ENCODE data around the gene LRRC8C.
A peak's percentile ranks its signal among the peaks of the same experiment; 100 is the strongest.

Gene LRRC8C

DNA sequence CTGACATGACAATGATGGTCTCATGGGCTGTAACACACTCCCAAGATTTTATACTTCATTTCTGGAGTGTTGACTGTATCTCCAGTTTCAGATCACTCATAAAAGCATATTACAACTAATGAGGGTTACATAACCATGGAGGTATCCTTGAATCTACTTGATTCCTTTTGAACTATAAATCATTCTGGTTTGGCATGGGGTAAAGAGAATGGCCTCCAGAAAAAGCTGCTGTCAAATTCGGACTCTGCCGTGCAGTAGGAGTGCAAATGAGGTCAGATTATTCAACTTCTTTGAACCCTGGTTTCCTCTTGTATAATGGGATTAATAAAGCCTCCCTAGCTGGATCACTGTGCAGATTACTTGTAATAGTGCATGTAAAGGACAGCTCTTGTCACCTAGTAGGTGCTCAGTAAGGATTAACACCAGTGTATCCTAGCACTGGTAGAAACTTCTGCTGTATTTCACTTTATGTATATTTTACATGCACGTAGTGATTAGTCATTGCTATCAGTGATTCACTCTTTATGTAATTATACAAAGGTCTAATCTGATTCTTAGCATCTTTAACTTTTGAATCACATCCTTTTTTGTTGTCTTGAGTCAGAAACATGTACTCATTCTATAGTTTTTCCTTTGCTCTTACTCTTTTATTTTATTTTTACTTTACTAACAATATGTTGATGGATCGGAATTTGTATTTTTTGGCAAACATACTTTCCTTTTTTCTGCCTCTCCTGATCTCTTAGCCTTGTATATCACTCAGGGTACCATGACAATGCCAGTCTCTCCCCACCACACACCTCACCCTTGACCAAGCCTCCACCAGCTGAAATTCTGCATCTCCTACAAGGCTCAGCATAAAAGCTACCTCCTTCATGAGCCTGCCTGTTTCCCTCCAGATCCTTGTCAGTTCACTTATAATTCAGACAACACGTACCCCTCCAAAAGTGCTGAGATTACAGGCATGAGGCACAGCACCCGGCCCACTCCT is 3.2 kb downstream of the LRRC8C start:
- no peak for DNase-seq

- DNase-seq = no peak
These were observed 4.6 kb downstream of the LRRC8C start for GRCh38 chr1:89637496-89637895.

- no peak for DNase-seq
These were observed 7.5 kb downstream of the LRRC8C start for GRCh38 chr1:89640440-89640839.

GRCh38 chr1:89641781-89642180 is 8.9 kb downstream of the LRRC8C start:
- DNase-seq = no peak

GRCh38 chr1:89643577-89643976 is 10.7 kb downstream of the LRRC8C start:
- no peak for DNase-seq

DNA sequence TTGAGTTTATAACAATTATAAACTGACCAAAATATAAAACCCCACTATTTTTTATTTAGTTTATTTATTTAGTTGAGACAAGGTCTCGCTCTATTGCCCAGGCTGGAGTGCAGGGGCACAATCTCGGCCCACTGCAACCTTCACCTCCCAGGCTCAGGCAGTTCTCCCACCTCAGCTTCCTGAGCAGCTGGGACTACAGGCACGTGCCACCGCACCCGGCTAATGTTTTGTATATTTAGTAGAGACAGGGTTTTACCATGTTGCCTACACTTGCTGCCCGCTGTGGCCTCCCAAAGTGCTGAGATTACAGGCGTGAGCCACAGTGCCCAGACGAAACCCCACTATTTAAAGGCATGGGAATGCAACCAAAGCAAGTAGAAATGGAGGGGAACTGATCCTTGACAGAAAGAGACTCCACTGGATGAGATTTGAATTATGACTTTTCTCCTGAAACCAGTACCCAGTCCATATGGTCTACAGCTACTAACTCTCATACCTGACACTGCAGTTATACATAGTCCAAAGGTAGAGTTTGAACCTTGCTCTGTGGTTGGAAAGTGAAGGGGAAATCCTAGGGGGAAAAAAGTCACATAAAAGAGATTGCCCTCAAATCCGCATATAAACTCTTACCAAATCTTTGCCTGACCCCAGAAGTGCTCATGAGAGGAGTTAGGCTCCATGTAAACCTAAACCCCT is 11.3 kb downstream of the LRRC8C start:
- no peak for DNase-seq

GRCh38 chr1:89646259-89646658 is 13.3 kb downstream of the LRRC8C start:
- DNase-seq = no peak

GRCh38 chr1:89649783-89650182 is 16.9 kb downstream of the LRRC8C start:
- DNase-seq = no peak

DNA sequence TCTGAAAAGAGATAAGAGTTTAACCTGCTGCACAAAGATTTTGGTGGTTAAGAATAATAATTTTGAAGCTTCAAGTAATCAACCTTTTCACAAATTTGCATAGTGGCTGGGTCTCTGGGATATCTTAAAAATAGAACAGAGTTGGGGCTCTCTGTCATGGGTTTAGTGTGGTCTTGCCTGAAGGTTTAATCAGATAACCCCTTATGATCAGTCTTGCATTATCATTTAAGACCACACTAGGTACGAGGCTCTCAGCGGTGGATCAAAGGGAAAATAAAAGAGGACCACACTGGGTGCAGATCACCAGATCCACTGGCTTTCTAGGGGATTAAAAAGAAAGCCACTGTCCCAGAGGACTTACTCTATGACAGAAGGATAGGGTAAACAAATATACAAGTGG is 19.5 kb downstream of the LRRC8C start:
- no peak for DNase-seq

- no peak for DNase-seq
These were observed 25.0 kb downstream of the LRRC8C start for GRCh38 chr1:89657886-89658285.

DNA sequence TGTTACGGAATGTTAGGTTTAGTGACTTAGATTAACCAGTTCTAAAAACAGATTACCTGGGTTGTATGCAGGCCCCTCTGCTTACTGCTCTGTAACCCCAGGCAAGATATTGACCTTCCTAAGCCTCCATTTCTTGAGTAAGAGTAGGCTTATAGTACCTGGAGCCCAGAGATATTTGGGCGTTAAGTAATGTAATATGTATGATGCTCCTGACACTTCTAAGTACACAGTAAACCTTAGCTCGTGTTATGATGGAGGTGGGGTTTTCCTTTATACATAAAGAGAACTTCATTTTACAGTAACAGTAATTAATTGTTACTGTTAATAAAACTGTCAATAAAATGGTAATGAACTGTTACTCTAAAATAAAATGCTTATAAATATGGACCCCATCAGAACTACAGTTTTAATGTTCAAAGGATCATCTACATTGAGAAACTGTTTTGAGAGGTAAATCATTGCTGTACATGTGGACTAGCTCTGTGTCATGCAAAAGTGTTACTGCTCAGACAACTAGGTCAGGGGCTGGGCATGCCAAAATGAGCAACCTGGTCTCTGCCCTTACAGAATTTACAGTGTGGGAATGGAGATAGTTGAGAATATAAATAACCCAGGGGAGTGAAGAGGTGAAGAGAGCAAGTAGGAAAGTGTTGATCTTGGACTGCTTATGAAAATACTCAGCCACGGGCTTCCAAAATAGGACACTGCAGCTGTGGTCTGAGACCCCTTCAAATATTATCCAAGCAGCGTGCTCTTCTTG is 26.6 kb downstream of the LRRC8C start:
- peak; percentile 41 for DNase-seq

GRCh38 chr1:89660224-89661061 is 27.5 kb downstream of the LRRC8C start:
- DNase-seq = no peak

GRCh38 chr1:89665941-89666340 is 33.0 kb downstream of the LRRC8C start:
- no peak for DNase-seq

DNA sequence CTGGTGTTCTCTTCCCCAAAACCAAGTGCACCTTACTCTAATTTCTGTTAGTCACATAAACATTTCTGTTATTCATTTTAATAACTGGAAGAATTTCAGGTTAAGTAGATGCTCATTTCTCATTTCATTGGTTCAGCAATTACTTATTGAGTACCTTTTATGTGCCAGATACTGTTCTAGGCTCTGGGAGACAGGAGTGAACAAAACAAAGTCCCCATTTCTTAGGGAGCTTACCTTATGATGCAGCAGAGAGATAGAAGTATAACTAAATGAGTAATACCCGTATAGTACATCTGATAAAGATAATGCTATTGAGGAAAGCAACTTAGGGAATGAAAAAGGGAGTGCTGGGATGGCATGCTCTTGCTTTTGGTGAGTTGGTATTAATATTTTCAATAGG is 33.7 kb downstream of the LRRC8C start:
- DNase-seq = no peak

- DNase-seq = no peak
These were observed 34.8 kb downstream of the LRRC8C start for GRCh38 chr1:89667691-89668090.

DNA sequence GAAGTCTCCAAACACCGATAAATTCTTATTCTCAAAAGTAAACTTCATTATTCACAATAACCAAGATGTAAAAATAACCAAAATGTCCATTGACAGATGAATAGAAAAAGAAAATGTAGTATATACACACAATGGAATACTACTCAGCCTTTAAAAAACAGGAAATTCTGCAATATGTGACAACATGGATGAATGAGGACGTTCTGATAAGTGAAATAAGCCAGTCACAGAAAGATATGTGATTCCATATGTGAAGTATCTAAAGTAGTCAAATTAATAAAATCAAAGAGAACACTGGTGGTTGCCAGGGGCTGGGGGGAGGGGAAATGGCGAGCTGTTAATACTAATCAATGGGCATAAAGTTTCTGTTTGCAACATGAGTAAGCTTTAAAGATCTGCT is 36.0 kb downstream of the LRRC8C start:
- DNase-seq = no peak

GRCh38 chr1:89669441-89669840 is 36.5 kb downstream of the LRRC8C start:
- DNase-seq = no peak

DNA sequence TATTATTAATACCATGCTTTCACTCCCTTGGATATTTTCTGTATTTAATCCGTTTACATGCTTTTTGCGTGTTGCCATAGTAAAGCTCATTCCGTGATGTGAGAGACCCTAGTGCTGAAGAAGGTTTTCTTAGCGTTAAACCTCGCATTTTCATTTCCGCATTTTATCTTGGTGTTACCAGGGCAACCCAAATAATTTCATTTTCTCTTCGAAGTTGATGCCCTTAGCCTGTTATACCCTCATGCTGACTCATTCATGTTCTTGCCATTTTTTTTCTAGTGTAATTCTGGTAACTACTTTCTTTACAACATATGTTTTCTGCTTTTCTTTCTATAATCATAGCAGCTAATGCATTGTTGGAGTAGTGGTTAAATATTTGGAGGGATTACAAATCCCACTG is 37.2 kb downstream of the LRRC8C start:
- DNase-seq = no peak

DNA sequence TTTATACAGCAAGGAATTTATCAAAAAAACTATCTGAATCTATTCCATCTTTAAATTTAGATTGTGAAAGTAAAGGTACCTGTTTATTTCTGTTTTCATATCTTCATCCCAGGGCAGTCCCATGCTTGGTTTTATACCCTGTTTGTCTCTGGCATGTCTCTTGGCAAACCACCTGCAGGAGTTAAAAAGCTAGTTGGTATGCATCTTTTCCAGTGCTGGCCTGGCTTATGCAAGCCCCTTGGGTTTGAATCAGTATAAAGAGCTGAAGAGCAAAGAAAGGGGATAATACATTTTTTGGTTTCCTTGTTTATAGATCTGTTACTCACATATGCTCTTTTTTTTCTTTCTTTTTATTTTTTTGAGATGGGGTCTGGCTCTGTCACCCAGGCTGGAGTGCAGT is 37.8 kb downstream of the LRRC8C start:
- DNase-seq = no peak

GRCh38 chr1:89671775-89672488 is 39.0 kb downstream of the LRRC8C start:
- DNase-seq = no peak

DNA sequence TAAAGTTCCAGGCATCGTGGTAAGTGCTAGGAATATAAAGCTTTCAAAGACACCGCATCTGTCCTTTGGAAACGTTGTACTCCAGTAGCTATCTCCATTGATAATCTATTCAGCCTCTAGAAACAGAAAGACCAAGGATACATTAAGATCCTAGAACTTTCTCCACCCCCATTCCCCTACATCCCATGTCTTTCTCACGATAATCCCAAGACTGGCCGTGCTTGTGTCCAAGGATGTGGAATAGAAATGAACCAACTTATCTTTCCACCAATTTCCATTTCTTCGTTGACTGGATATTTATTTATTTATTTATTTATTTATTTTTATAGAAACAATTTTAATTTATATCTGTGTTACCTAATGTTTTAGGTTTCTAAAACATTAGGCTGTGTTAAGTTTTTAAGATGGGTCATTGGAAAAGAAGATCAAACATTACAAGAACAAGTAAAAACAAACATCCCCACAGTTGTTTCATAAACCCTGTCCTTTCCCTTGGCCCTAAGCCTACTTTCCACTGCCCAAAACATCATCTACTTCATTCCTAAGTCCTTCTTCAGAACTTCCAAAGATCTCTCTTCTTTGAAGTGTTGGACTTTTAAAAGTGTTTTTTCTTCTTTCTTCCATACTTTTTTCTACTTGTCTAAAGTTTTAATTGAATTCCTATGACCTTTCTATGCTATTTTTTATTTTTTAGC is 39.7 kb downstream of the LRRC8C start:
- no peak for DNase-seq
